ENCODE results near the gene MYL7. TPM values are rescaled to one million over a fixed set of nuclear protein-coding genes. Genes with fewer than 3 reads are reported as not detected.

The MYL7 gene
- total and polyA plus RNA-seq, 2 donors (not counting 1 experiment from before 2014, with no cell fraction given) = not detected

DNA sequence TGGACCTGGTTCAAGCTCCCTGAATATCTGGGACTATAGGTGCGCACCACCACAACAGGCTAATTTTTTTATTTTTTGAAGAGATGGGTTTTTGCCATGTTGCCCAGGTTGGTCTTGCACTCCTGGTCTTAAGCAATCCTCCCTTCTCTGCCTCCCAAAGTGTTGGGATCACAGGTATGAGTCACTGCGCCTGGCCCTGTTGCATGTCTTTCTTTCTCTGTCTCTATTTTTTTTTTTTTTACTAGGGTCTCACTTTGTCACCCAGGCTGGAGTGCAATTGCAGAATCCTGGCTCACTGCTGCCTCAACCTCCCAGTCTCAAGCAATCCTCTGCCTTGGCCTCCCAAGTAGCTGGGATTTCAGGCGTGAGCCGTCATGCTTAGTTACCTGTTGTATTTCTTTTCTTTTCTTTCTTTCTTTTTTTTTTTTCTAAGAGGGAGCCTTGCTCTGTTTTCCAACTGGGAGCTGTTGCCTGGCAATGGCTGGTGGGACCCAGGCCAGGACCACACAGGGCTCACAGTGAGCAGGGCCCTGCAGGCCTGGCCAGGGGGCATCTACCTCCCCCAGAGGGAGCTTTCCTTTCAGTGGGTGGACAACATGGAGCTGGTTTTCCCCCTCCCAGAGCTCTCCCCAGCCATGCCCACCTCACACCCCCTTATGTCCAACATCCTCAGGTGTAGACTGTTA is 6.0 kb downstream of the MYL7 start:
- no peak overlapping the region for H3K4me3 ChIP-seq (replicated peaks in 1 of 4; ENCODE audit: control extremely low read depth in 1 of 4, insufficient read depth in 1 of 4, low read depth in 3 of 4, low read length in 4 of 4)
- no peaks in the 10 kb centered on the region for H3K79me2 ChIP-seq (ENCODE audit: control insufficient read depth, insufficient read depth, low read length)
- no peak for DNase-seq (ENCODE audit: low read depth in 2 of 2)
- H3K27ac ChIP-seq (ENCODE audit: insufficient read depth, low read length) = no peak overlapping the region
- H3K9me3 ChIP-seq (ENCODE audit: control insufficient read depth, insufficient read depth, low read depth, low read length) = no peaks in the 10 kb centered on the region
- no peaks in the 10 kb centered on the region for H4K20me1 ChIP-seq (ENCODE audit: control insufficient read depth, extremely low read depth, insufficient read depth, low read length)
- H3K4me2 ChIP-seq (ENCODE audit: extremely low read depth, insufficient read depth, low read length) = no peak overlapping the region
- no peaks in the 10 kb centered on the region for H3K36me3 ChIP-seq (ENCODE audit: control insufficient read depth, insufficient read depth, low read length)
- no peaks in the 10 kb centered on the region for H3K4me1 ChIP-seq (ENCODE audit: control insufficient read depth, extremely low read depth, insufficient read depth, low read length)
- H2AFZ ChIP-seq (ENCODE audit: low read length) = no peak overlapping the region
- H3K9ac ChIP-seq (ENCODE audit: insufficient read depth, low read length) = no peak overlapping the region
- TF ChIP-seq EZH2 (IDR thresholded peaks at IDR 0.05; ENCODE audit: low read length, missing control alignments) = no peak
- TF ChIP-seq, protein P1, sequence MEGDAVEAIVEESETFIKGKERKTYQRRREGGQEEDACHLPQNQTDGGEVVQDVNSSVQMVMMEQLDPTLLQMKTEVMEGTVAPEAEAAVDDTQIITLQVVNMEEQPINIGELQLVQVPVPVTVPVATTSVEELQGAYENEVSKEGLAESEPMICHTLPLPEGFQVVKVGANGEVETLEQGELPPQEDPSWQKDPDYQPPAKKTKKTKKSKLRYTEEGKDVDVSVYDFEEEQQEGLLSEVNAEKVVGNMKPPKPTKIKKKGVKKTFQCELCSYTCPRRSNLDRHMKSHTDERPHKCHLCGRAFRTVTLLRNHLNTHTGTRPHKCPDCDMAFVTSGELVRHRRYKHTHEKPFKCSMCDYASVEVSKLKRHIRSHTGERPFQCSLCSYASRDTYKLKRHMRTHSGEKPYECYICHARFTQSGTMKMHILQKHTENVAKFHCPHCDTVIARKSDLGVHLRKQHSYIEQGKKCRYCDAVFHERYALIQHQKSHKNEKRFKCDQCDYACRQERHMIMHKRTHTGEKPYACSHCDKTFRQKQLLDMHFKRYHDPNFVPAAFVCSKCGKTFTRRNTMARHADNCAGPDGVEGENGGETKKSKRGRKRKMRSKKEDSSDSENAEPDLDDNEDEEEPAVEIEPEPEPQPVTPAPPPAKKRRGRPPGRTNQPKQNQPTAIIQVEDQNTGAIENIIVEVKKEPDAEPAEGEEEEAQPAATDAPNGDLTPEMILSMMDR (conservative IDR thresholded peaks at IDR 0.05 in 1 of 2, IDR thresholded peaks at IDR 0.05 in 1 of 2; ENCODE audit: low read depth in 1 of 2, low read length in 2 of 2) = no peak
- H3K27me3 ChIP-seq (ENCODE audit: control insufficient read depth, insufficient read depth, low read length) = peaks cover 2% of the 10 kb centered on the region

DNA sequence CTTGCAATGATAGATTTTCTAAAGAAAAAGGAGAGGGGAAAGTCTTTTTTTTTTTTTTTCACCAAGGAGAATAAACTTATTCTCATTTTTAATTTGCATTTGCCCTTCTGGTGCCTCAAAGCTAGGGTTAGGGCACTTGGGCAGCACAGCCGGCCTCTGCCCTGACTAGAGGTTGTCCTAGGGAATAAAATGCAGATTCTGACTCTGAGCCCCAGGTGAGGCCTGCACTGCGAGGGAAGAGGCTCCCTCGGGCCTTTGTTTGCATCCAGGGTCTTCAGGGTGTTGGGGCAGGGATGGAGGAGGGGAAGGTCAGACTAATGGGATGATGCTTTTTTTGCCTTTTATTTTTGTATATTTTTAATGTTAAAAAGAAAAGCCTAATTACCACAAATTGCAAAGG is 7.8 kb downstream of the MYL7 start:
- H2AFZ ChIP-seq (ENCODE audit: low read length) = no peak overlapping the region
- H3K4me2 ChIP-seq (ENCODE audit: extremely low read depth, insufficient read depth, low read length) = no peak overlapping the region
- no peak overlapping the region for H3K27ac ChIP-seq (ENCODE audit: insufficient read depth, low read length)
- H4K20me1 ChIP-seq (ENCODE audit: control insufficient read depth, extremely low read depth, insufficient read depth, low read length) = no peaks in the 10 kb centered on the region
- TF ChIP-seq EZH2 (IDR thresholded peaks at IDR 0.05; ENCODE audit: low read length, missing control alignments) = no peak
- TF ChIP-seq, protein P1 (conservative IDR thresholded peaks at IDR 0.05 in 1 of 2, IDR thresholded peaks at IDR 0.05 in 1 of 2; ENCODE audit: low read depth in 1 of 2, low read length in 2 of 2) = no peak
- DNase-seq (ENCODE audit: low read depth in 2 of 2) = no peak
- no peaks in the 10 kb centered on the region for H3K36me3 ChIP-seq (ENCODE audit: control insufficient read depth, insufficient read depth, low read length)
- no peak overlapping the region for H3K9ac ChIP-seq (ENCODE audit: insufficient read depth, low read length)
- H3K4me3 ChIP-seq (replicated peaks in 1 of 4; ENCODE audit: control extremely low read depth in 1 of 4, insufficient read depth in 1 of 4, low read depth in 3 of 4, low read length in 4 of 4) = no peak overlapping the region
- no peaks in the 10 kb centered on the region for H3K79me2 ChIP-seq (ENCODE audit: control insufficient read depth, insufficient read depth, low read length)
- no peaks in the 10 kb centered on the region for H3K4me1 ChIP-seq (ENCODE audit: control insufficient read depth, extremely low read depth, insufficient read depth, low read length)
- no peaks in the 10 kb centered on the region for H3K9me3 ChIP-seq (ENCODE audit: control insufficient read depth, insufficient read depth, low read depth, low read length)
- peaks cover 2% of the 10 kb centered on the region for H3K27me3 ChIP-seq (ENCODE audit: control insufficient read depth, insufficient read depth, low read length)

DNA sequence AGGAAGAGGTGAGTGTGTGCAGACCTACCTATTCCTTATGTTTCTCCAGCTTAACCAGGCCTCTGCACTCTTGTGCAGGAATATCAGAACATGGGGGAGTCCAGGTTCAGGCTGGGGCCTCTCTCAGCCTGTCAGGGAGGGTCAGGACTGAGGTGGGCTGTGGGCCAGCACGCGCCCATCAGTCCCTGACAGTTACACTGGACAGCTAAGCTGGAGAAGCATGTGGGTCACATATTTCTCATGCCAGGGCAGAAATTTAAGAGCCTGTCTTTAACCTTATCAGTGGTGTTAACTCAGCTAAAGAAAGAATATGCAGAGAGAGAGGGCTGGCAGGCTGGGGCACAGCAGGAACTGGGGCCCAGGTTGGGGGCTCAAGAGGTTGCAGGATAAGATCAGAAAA is 9.1 kb downstream of the MYL7 start:
- Histone ChIP-seq H4K20me1 (ENCODE audit: control insufficient read depth, extremely low read depth, insufficient read depth, low read length) (no peaks in the 10 kb centered on the region), H3K36me3 (ENCODE audit: control insufficient read depth, insufficient read depth, low read length) (no peaks in the 10 kb centered on the region), H3K9ac (ENCODE audit: insufficient read depth, low read length) (no peak overlapping the region), H3K4me3 (replicated peaks in 1 of 4; ENCODE audit: control extremely low read depth in 1 of 4, insufficient read depth in 1 of 4, low read depth in 3 of 4, low read length in 4 of 4) (no peak overlapping the region), H3K4me1 (ENCODE audit: control insufficient read depth, extremely low read depth, insufficient read depth, low read length) (no peaks in the 10 kb centered on the region), H3K27ac (ENCODE audit: insufficient read depth, low read length) (no peak overlapping the region), H3K4me2 (ENCODE audit: extremely low read depth, insufficient read depth, low read length) (no peak overlapping the region), H2AFZ (ENCODE audit: low read length) (no peak overlapping the region), H3K9me3 (ENCODE audit: control insufficient read depth, insufficient read depth, low read depth, low read length) (no peaks in the 10 kb centered on the region), H3K79me2 (ENCODE audit: control insufficient read depth, insufficient read depth, low read length) (no peaks in the 10 kb centered on the region), H3K27me3 (ENCODE audit: control insufficient read depth, insufficient read depth, low read length) (no peaks in the 10 kb centered on the region)
- TF ChIP-seq, protein P1 (conservative IDR thresholded peaks at IDR 0.05 in 1 of 2, IDR thresholded peaks at IDR 0.05 in 1 of 2; ENCODE audit: low read depth in 1 of 2, low read length in 2 of 2) = no peak
- no peak for TF ChIP-seq EZH2 (IDR thresholded peaks at IDR 0.05; ENCODE audit: low read length, missing control alignments)
- no peak for DNase-seq (ENCODE audit: low read depth in 2 of 2)

All from fibroblast of lung (primary cell).